H9 (cell line): ENCODE measurements around the gene NRXN2. TPM values are rescaled to one million over a fixed set of nuclear protein-coding genes. Genes with fewer than 3 reads are reported as not detected.

Experiments
- DNase-seq: peaks from one replicate; pipeline ENCODE4 v3.0.0-alpha.2; 2017
- H2AFZ ChIP-seq: one replicate; pipeline ENCODE4 v1.6.1; 2013; ENCODE audit warnings: mild to moderate bottlenecking, low read length, control low read depth, moderate library complexity
- H2AK5ac ChIP-seq: 2 replicates; pipeline ENCODE4 v1.6.1; 2013; ENCODE audit warnings: low read length, control low read depth, mixed read lengths; ENCODE audit not compliant: insufficient read length
- H2BK120ac ChIP-seq: one replicate; pipeline ENCODE4 v1.6.1; 2013; ENCODE audit warnings: low read depth, mild to moderate bottlenecking, low read length, control low read depth, inconsistent platforms; ENCODE audit not compliant: poor library complexity, severe bottlenecking
- H2BK12ac ChIP-seq: 2 replicates; pipeline ENCODE4 v1.6.1; 2013; ENCODE audit warnings: low read length, control low read depth, mixed read lengths, low read depth; ENCODE audit not compliant: insufficient read length
- H2BK15ac ChIP-seq: 2 replicates; pipeline ENCODE4 v1.6.1; 2013; ENCODE audit warnings: low read depth, low read length, control low read depth
- H2BK20ac ChIP-seq: one replicate; pipeline ENCODE4 v1.6.1; 2013; ENCODE audit warnings: low read depth, mild to moderate bottlenecking, low read length, control low read depth, inconsistent platforms; ENCODE audit not compliant: poor library complexity, severe bottlenecking
- H2BK5ac ChIP-seq: 2 replicates; pipeline ENCODE4 v1.6.1; 2013; ENCODE audit warnings: low read length, control low read depth, mixed read lengths; ENCODE audit not compliant: insufficient read length
- H3K14ac ChIP-seq: 2 replicates; pipeline ENCODE4 v1.6.1; 2013; ENCODE audit warnings: low read length, control low read depth; ENCODE audit not compliant: insufficient read depth
- H3K18ac ChIP-seq: 2 replicates; pipeline ENCODE4 v1.6.1; 2013; ENCODE audit warnings: low read depth, mild to moderate bottlenecking, mixed read lengths, low read length, control low read depth; ENCODE audit not compliant: insufficient read length
- H3K23ac ChIP-seq: 2 replicates; pipeline ENCODE4 v1.6.1; 2013; ENCODE audit warnings: low read length, control low read depth, mixed read lengths, low read depth; ENCODE audit not compliant: insufficient read length
- H3K23me2 ChIP-seq: 2 replicates; pipeline ENCODE4 v1.6.1; 2013; ENCODE audit warnings: low read depth, mild to moderate bottlenecking, mixed read lengths, low read length, control low read depth; ENCODE audit not compliant: insufficient read length, poor library complexity, severe bottlenecking
- H3K27ac ChIP-seq: 2 replicates; pipeline ENCODE4 v1.5.1; 2013; ENCODE audit warnings: low read length, control low read depth, mixed read lengths, low read depth; ENCODE audit not compliant: insufficient read length
- H3K27me3 ChIP-seq: 2 replicates; pipeline ENCODE4 v1.6.1; 2013; ENCODE audit warnings: low read length, control low read depth, inconsistent platforms; ENCODE audit not compliant: insufficient read depth
- H3K4ac ChIP-seq: 2 replicates; pipeline ENCODE4 v1.6.1; 2013; ENCODE audit warnings: low read depth, mild to moderate bottlenecking, control low read depth, inconsistent platforms, low read length, moderate library complexity
- H3K4me1 ChIP-seq: 2 replicates; pipeline ENCODE4 v1.6.1; 2013; ENCODE audit warnings: low read length, control low read depth, inconsistent platforms; ENCODE audit not compliant: insufficient read depth
- H3K4me2 ChIP-seq: 2 replicates; pipeline ENCODE4 v1.6.1; 2013; ENCODE audit warnings: low read length, control low read depth, mixed read lengths; ENCODE audit not compliant: insufficient read length, insufficient read depth
- H3K56ac ChIP-seq: 2 replicates; pipeline ENCODE4 v1.6.1; 2013; ENCODE audit warnings: low read depth, mild to moderate bottlenecking, mixed read lengths, low read length, control low read depth; ENCODE audit not compliant: insufficient read length
- H3K79me1 ChIP-seq: 2 replicates; pipeline ENCODE4 v1.6.1; 2013; ENCODE audit warnings: low read depth, mild to moderate bottlenecking, moderate library complexity, low read length, control low read depth, inconsistent platforms; ENCODE audit not compliant: insufficient read depth, poor library complexity, severe bottlenecking
- H3K79me2 ChIP-seq: 2 replicates; pipeline ENCODE4 v1.6.1; 2013; ENCODE audit warnings: low read length, control low read depth, inconsistent platforms; ENCODE audit not compliant: insufficient read depth
- H3K9ac ChIP-seq: 2 replicates; pipeline ENCODE4 v1.6.1; 2013; ENCODE audit warnings: low read length, control low read depth, mixed read lengths; ENCODE audit not compliant: insufficient read length; ENCODE audit errors: extremely low read depth
- H3K9me3 ChIP-seq: one replicate; pipeline ENCODE4 v1.6.1; 2013; ENCODE audit warnings: low read depth, low read length, inconsistent platforms; ENCODE audit not compliant: control insufficient read depth
- H3T11ph ChIP-seq: one replicate; pipeline ENCODE4 v1.6.1; 2013; ENCODE audit warnings: mild to moderate bottlenecking, low read length, control low read depth, inconsistent platforms
- H4K20me1 ChIP-seq: one replicate; pipeline ENCODE4 v1.6.1; 2013; ENCODE audit not compliant: control insufficient read depth, insufficient read length, insufficient read depth
- H4K5ac ChIP-seq: 2 replicates; pipeline ENCODE4 v1.6.1; 2013; ENCODE audit warnings: low read depth, mild to moderate bottlenecking, mixed read lengths, low read length, control low read depth; ENCODE audit not compliant: insufficient read length
- H4K8ac ChIP-seq: replicated peaks from 2 replicates; pipeline ENCODE4 v1.6.1; 2013; ENCODE audit warnings: low read length, control low read depth, mixed read lengths, low read depth; ENCODE audit not compliant: insufficient read length
- H4K91ac ChIP-seq: 2 replicates; pipeline ENCODE4 v1.6.1; 2013; ENCODE audit warnings: low read depth, mild to moderate bottlenecking, moderate library complexity, mixed read lengths, low read length, control low read depth; ENCODE audit not compliant: insufficient read length
- H3K27ac Mint-ChIP-seq, 3 experiments: 2 replicates in 2 of 3; 3 replicates in 1 of 3; pipeline ENCODE4 v1.8.0; 2020 to 2021; ENCODE audit warnings: mixed read lengths in 3 of 3, mild to moderate bottlenecking in 1 of 3, moderate library complexity in 1 of 3
- H3K27me3 Mint-ChIP-seq: 2 replicates; pipeline ENCODE4 v1.8.0; 2021; ENCODE audit warnings: low read depth, mild to moderate bottlenecking, moderate library complexity, mixed read lengths
- H3K36me3 Mint-ChIP-seq, 3 experiments: 2 replicates in 2 of 3; 3 replicates in 1 of 3; pipeline ENCODE4 v1.8.0; 2020 to 2021; ENCODE audit warnings: low read depth in 3 of 3, mixed read lengths in 3 of 3; ENCODE audit not compliant: insufficient read depth in 1 of 3
- H3K4me1 Mint-ChIP-seq, 2 experiments: 2 replicates each; pipeline ENCODE4 v1.8.0; 2020; ENCODE audit warnings: mixed read lengths in 2 of 2
- H3K4me3 Mint-ChIP-seq, 2 experiments: 2 replicates in 1 of 2; 3 replicates in 1 of 2; pipeline ENCODE4 v1.8.0; 2020 to 2021; ENCODE audit warnings: mild to moderate bottlenecking in 2 of 2, mixed read lengths in 2 of 2, moderate library complexity in 1 of 2
- H3K9me3 Mint-ChIP-seq, 2 experiments: 2 replicates in 1 of 2; 3 replicates in 1 of 2; pipeline ENCODE4 v1.8.0; 2020; ENCODE audit warnings: mild to moderate bottlenecking in 2 of 2, mixed read lengths in 2 of 2, moderate library complexity in 1 of 2
- CTCF ChIP-seq: fragments of 200-600 bp; sonication (generic); conservative IDR thresholded peaks from 3 replicates; pipeline ENCODE4 v1.8.0; 2021; ENCODE audit warnings: antibody characterized with exemption, mild to moderate bottlenecking
- WGBS: extraction: QIAGEN DNeasy Blood & Tissue Kit; methylation state at CpG from one replicate; pipeline ENCODE4 v1.1.7; 2013; ENCODE audit warnings: missing lambda C conversion rate, low lambda C conversion rate, mixed read lengths; ENCODE audit not compliant: insufficient read length; ENCODE audit errors: extremely low coverage; 5-methylcytosine and 5-hydroxymethylcytosine counted together
- total RNA-seq: library from RNA; stranded (reverse); gene quantifications from 2 replicates; pipeline ENCODE4 v1.2.1, GENCODE V29; 2021

The NRXN2 gene
- total RNA-seq, 1 experiment from 2014 or later: 3.9 TPM

- peak overlapping the region in 1 of 3 experiments; percentile 2; a peak in 1 of 7 replicates for H3K27ac Mint-ChIP-seq
- Histone ChIP-seq H3K23ac (no peak overlapping the region), H3K27ac (no peak overlapping the region), H2BK5ac (no peak overlapping the region), H4K20me1 (no peaks in the 10 kb centered on the region), H3K79me1 (no peaks in the 10 kb centered on the region), H2AFZ (no peak overlapping the region), H4K91ac (no peak overlapping the region), H3K14ac (no peak overlapping the region), H3K9me3 (no peaks in the 10 kb centered on the region), H2BK20ac (no peak overlapping the region), H3K79me2 (no peaks in the 10 kb centered on the region), H4K5ac (no peak overlapping the region), H3K23me2 (peaks cover 3% of the 10 kb centered on the region), H3K27me3 (no peaks in the 10 kb centered on the region; the same call in 1 of the 2 replicates), H3T11ph (no peak overlapping the region), H2BK12ac (no peak overlapping the region), H2BK15ac (no peak overlapping the region), H3K56ac (no peak overlapping the region), H3K18ac (no peak overlapping the region), H3K9ac (no peak overlapping the region), H2AK5ac (no peak overlapping the region), H3K4me1 (no peaks in the 10 kb centered on the region), H3K4me2 (no peak overlapping the region), H4K8ac (no peak overlapping the region), H3K4ac (no peak overlapping the region), H2BK120ac (no peak overlapping the region)
- TF ChIP-seq CTCF: no peak
- no peaks in the 10 kb centered on the region for H3K36me3 Mint-ChIP-seq
- H3K4me1 Mint-ChIP-seq: peaks cover 7 to 23% of the 10 kb centered on the region in 2 experiments; a peak in 3 of 4 replicates
- no CpG with 5 or more reads among the region's 2 CpGs for WGBS
- no peaks in the 10 kb centered on the region for H3K9me3 Mint-ChIP-seq
- H3K27me3 Mint-ChIP-seq: peaks cover 89% of the 10 kb centered on the region
- H3K4me3 Mint-ChIP-seq: no peak overlapping the region
- DNase-seq: no peak
Measured at GRCh38 chr11:64676261-64676615, 46.8 kb downstream of the NRXN2 start.
